Measurements from ENCODE around the gene MORN4. TPM values are rescaled to one million over a fixed set of nuclear protein-coding genes. Genes with fewer than 3 reads are reported as not detected.
"Not testable (repeated sequence)": the region's sequence is repeated elsewhere in the genome, so short reads cannot be mapped to it uniquely, and the experiment has no call there.

The MORN4 gene
- total and polyA plus RNA-seq, 7 experiments from 2014 or later = 0.78 to 5.9 (median 1.5) TPM

DNA sequence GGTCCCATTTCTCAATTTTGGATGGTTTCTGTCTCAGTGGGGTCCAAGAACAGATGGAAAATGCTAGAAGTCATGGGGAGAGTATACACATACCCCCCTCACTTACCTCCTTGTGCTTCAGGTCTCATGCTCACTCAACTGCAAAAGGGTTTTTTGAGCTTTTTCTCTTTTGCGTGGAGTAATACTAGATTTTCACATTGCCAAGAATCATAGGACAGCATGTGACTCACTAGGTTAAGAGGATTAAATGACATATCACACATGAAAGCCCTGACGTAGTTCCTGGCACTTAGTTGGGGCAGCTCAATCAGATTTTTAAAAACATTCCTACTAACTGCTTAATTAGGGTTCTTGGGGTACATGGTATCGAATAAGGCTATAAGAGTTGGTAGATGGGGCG is 11.6 kb upstream of the MORN4 start:
- intact Hi-C loops (cut with micrococcal nuclease) = loop anchor here in 1 of 2 donors (5.0 kb wide), 1 partner anchor 313 kb away; the partner anchor contains the start of gene FRAT2
- Mint-ChIP-seq H3K4me1 (peaks cover 18 to 52% (median 41%) of the 10 kb centered on the region in 7 donors), H3K9me3 (no peaks in the 10 kb centered on the region), H3K27ac (peak overlapping the region in 1 of 9 donors; percentile 62), H3K27me3 (no peaks in the 10 kb centered on the region), H3K4me3 (no peak overlapping the region), H3K36me3 (peaks cover 0 to 14% (median 8%) of the 10 kb centered on the region in 5 donors)
- H3K36me3 ChIP-seq (ENCODE audit: control insufficient read depth in 2 of 3, insufficient read depth in 3 of 3, low read length in 3 of 3) = peaks cover 0 to 6% (median 0%) of the 10 kb centered on the region in 3 experiments
- no peaks in the 10 kb centered on the region for H3K9me3 ChIP-seq (ENCODE audit: control insufficient read depth in 2 of 3, low read length in 3 of 3)
- no peak for DNase-seq
- H3K27me3 ChIP-seq (ENCODE audit: control insufficient read depth in 2 of 2, insufficient read depth in 2 of 2, low read length in 2 of 2) = no peaks in the 10 kb centered on the region
- no peak overlapping the region for H3K4me3 ChIP-seq (ENCODE audit: low read length)
- peaks cover 14 to 25% of the 10 kb centered on the region in 2 donors for H3K4me1 ChIP-seq (ENCODE audit: control insufficient read depth in 2 of 2, insufficient read depth in 2 of 2, low read length in 2 of 2)
- ChIA-PET CTCF (no interaction called here), POLR2A (no interaction called here)
- ATAC-seq = no peak
- H3K27ac ChIP-seq (ENCODE audit: low read depth, low read length) = no peak overlapping the region

DNA sequence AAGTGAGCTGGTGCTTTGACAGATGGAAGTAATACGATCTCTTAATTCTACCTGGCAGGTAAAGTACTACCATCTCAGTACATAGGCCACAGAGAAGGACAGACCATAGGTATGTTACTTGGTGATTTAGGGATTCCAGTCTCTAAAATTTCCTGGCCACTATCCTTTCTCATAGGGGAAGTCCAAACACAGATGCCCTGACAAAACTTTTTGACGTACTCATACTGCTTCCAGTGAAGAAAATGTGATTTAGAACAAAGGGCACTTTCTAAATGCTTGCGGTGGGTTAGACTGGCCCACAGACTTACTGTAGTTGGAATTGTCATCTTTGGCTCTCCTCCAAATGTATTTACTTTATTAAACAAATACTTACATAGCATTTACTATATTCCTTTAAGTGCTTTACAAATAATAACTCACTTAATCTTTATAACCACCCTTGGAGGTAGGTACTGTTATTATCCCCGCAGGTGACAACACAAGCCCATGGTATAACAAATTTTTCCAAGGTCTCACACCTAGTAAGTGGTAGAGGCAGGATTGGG is 10.2 kb upstream of the MORN4 start:
- H3K9me3 Mint-ChIP-seq = no peaks in the 10 kb centered on the region
- DNase-seq (no peak), ATAC-seq (no peak)
- ChIA-PET POLR2A (no interaction called here), CTCF (no interaction called here)
- Histone ChIP-seq H3K36me3 (ENCODE audit: control insufficient read depth in 2 of 3, insufficient read depth in 3 of 3, low read length in 3 of 3) (peaks cover 0 to 6% (median 0%) of the 10 kb centered on the region in 3 experiments), H3K9me3 (ENCODE audit: control insufficient read depth in 2 of 3, low read length in 3 of 3) (no peaks in the 10 kb centered on the region), H3K4me1 (ENCODE audit: control insufficient read depth in 2 of 2, insufficient read depth in 2 of 2, low read length in 2 of 2) (peaks cover 8 to 18% of the 10 kb centered on the region in 2 donors), H3K27ac (ENCODE audit: low read depth, low read length) (no peak overlapping the region), H3K27me3 (ENCODE audit: control insufficient read depth in 2 of 2, insufficient read depth in 2 of 2, low read length in 2 of 2) (no peaks in the 10 kb centered on the region), H3K4me3 (ENCODE audit: low read length) (no peak overlapping the region)
- H3K36me3 Mint-ChIP-seq = peaks cover 0 to 14% (median 8%) of the 10 kb centered on the region in 5 donors
- no peak overlapping the region for H3K27ac Mint-ChIP-seq
- intact Hi-C loops (cut with micrococcal nuclease) = loop anchor here in 1 of 2 donors (5.0 kb wide), 1 partner anchor 311 kb away; the partner anchor contains the start of gene FRAT2
- H3K27me3 Mint-ChIP-seq = no peaks in the 10 kb centered on the region
- H3K4me1 Mint-ChIP-seq = peaks cover 12 to 43% (median 33%) of the 10 kb centered on the region in 7 donors
- H3K4me3 Mint-ChIP-seq = peak overlapping the region in 7 of 10 donors; percentile 21 to 98 (median 67)

DNA sequence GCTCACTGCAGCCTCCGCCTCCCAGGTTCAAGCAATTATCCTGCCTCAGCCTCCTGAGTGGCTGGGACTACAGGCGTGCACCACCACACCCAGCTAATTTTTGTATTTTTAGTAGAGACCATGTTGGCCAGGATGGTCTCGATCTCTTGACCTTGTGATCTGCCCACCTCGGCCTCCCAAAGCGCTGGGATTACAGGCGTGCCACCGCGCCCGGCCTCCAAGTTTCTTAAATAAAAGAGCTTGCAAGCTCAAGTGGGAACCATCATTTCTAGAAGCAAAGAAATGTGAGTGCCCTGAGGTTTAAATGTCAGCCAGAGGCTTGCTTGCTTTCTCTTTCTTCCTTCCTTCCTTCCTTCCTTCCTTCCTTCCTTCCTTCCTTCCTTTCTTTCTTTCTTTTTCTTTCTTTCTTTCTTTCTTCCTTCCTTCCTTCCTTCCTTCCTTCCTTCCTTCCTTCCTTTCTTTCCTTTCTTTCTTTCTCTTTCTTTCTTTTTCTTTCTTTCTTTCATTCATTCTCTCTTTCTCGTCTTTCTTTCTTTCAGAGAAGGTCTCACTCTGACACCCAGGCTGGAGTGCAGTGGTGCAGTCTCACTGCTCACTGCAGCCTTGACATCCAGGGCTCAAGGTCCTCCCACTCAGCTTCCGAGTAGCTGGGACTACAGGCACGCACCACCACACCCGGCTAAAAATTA is 9.3 kb upstream of the MORN4 start:
- H3K27ac Mint-ChIP-seq = peak overlapping the region in 3 of 9 donors; percentile 19 to 69 (median 51)
- peak overlapping the region; percentile 38 to 98 (median 70) for H3K4me3 Mint-ChIP-seq
- peaks cover 10 to 39% (median 30%) of the 10 kb centered on the region in 7 donors for H3K4me1 Mint-ChIP-seq
- CTCF ChIA-PET; H3K9me3 ChIP-seq (ENCODE audit: control insufficient read depth in 2 of 3, low read length in 3 of 3); H3K27me3 ChIP-seq (ENCODE audit: control insufficient read depth in 2 of 2, insufficient read depth in 2 of 2, low read length in 2 of 2); H3K9me3 Mint-ChIP-seq; DNase-seq; ATAC-seq; POLR2A ChIA-PET; H3K36me3 ChIP-seq (ENCODE audit: control insufficient read depth in 2 of 3, insufficient read depth in 3 of 3, low read length in 3 of 3); H3K27me3 Mint-ChIP-seq; H3K27ac ChIP-seq (ENCODE audit: low read depth, low read length); H3K4me3 ChIP-seq (ENCODE audit: low read length): not testable (repeated sequence)
- peaks cover 0 to 14% (median 8%) of the 10 kb centered on the region in 5 donors for H3K36me3 Mint-ChIP-seq
- intact Hi-C loops (cut with micrococcal nuclease) = loop anchor here in 1 of 2 donors (5.0 kb wide), 1 partner anchor 310 kb away; the partner anchor contains the start of gene FRAT2
- H3K4me1 ChIP-seq (ENCODE audit: control insufficient read depth in 2 of 2, insufficient read depth in 2 of 2, low read length in 2 of 2) = peaks cover 4 to 15% of the 10 kb centered on the region in 2 donors

DNA sequence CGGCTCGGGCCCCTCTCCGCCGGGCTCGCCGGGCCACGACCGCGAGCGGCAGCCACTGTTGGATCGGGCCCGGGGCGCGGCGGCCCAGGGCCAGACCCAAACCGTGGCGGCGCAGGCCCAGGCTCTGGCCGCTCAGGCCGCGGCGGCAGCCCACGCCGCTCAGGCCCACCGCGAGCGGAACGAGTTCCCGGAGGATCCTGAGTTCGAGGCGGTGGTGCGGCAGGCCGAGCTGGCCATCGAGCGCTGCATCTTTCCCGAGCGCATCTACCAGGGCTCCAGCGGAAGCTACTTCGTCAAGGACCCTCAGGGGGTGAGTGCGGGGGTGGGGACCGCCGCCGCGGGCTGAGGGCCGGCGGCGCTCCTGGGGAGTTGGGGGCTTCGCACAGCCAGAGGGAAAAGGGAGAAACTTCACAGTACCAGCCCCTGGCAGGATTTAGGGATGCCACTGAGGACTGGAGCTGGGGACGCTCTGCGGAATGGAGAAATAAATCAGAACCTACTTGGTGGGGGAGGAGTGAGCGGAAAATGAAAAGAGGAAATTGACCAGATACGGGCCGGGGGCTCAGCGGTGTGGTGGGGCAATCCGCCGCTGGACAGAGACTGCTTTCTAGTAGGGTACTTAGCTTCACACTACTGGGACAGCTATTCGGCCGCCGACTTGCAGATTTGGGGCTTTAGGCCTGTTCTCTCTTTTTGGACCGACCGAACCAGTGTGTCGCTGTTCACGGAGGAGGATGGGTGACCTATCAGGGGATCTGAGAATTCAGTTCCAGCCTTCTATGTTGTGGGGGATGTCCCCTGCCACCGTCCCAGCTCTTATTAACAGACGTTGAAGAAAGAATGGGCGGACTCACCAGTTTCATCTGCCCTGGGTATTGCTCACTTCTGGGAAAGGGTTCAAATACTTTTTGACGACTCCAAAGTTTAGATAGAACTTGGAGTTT is 7.8 kb upstream of the MORN4 start:
- CTCF ChIA-PET = interaction anchor here (0.7 to 1.2 kb wide), 2 partner anchors 8 to 68 kb away, joined by 3 read pairs; no protein-coding TSS in a partner anchor
- Histone ChIP-seq H3K4me1 (ENCODE audit: control insufficient read depth in 2 of 2, insufficient read depth in 2 of 2, low read length in 2 of 2) (peaks cover 4 to 15% of the 10 kb centered on the region in 2 donors), H3K36me3 (ENCODE audit: control insufficient read depth in 2 of 3, insufficient read depth in 3 of 3, low read length in 3 of 3) (peaks cover 0 to 6% (median 0%) of the 10 kb centered on the region in 3 experiments), H3K27me3 (ENCODE audit: control insufficient read depth in 2 of 2, insufficient read depth in 2 of 2, low read length in 2 of 2) (no peaks in the 10 kb centered on the region), H3K9me3 (ENCODE audit: control insufficient read depth in 2 of 3, low read length in 3 of 3) (no peaks in the 10 kb centered on the region), H3K27ac (ENCODE audit: low read depth, low read length) (peak overlapping the region; percentile 70), H3K4me3 (ENCODE audit: low read length) (peak overlapping the region; percentile 82)
- H3K9me3 Mint-ChIP-seq = no peaks in the 10 kb centered on the region
- no peaks in the 10 kb centered on the region for H3K27me3 Mint-ChIP-seq
- ATAC-seq (peak; percentile 21), DNase-seq (peak in 5 of 9 donors; percentile 2 to 19 (median 11))
- peak overlapping the region; percentile 64 to 99 (median 94) for H3K4me3 Mint-ChIP-seq
- intact Hi-C loops (cut with micrococcal nuclease) = loop anchor here (1.0 to 5.0 kb wide), 20 partner anchors 8 to 1980 kb away; partner anchors contain the start of genes AVPI1 (in 2 of the 2), FRAT2 (in 2 of the 2), MMS19 (in 2 of the 2) and TM9SF3 (in 2 of the 2)
- POLR2A ChIA-PET = interaction anchor here (0.6 to 1.2 kb wide), 4 partner anchors 17 to 96 kb away, joined by 3 to 7 read pairs (median 4); partner anchors contain the start of genes AVPI1 and ZFYVE27
- peaks cover 10 to 34% (median 28%) of the 10 kb centered on the region in 7 donors for H3K4me1 Mint-ChIP-seq
- peaks cover 0 to 14% (median 7%) of the 10 kb centered on the region in 5 donors for H3K36me3 Mint-ChIP-seq
- peak overlapping the region; percentile 60 to 94 (median 88) for H3K27ac Mint-ChIP-seq

DNA sequence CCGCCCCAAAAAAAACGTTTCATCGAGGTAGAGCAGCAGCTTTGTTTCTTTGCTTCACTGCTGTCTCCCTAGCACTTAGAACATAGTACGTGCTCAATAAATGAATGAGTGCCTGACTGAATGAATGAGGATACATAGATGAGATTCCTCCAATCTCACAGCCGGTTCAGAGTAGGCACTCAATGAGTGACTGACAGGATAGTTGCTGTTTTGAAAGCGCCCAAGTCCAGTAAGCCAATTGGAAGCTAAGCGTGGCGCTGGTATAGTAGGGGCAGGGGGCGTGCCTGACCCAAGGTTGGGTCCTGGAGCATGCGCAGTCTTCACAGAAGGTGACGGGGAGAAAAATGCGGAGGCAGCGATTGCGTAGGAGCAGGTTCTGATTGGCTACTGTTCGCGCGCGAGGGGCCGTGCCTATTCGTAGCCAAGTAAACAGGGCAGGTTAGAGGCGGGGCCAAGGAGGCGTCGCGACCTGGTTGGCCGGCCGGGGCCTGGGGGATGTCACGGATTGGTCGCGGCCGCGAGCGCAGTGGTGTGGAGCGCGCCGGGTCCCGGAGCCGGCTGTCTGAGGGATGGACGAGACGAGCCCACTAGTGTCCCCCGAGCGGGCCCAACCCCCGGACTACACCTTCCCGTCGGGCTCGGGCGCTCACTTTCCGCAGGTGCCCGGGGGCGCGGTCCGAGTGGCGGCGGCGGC is 7.0 kb upstream of the MORN4 start, which contains the start of gene PI4K2A:
PI4K2A (plus strand) TSS at position 498 of the 694 bp plus-strand sequence; CDS start at position 570, 72 bp downstream.
- peaks cover 10 to 34% (median 26%) of the 10 kb centered on the region in 7 donors for H3K4me1 Mint-ChIP-seq
- Histone ChIP-seq H3K27ac (ENCODE audit: low read depth, low read length) (peak within 1 kb of the TSS; percentile 70), H3K36me3 (ENCODE audit: control insufficient read depth in 2 of 3, insufficient read depth in 3 of 3, low read length in 3 of 3) (peaks cover 0 to 6% (median 0%) of the 10 kb centered on the region in 3 experiments), H3K4me1 (ENCODE audit: control insufficient read depth in 2 of 2, insufficient read depth in 2 of 2, low read length in 2 of 2) (peaks cover 4 to 15% of the 10 kb centered on the region in 2 donors), H3K9me3 (ENCODE audit: control insufficient read depth in 2 of 3, low read length in 3 of 3) (no peaks in the 10 kb centered on the region), H3K27me3 (ENCODE audit: control insufficient read depth in 2 of 2, insufficient read depth in 2 of 2, low read length in 2 of 2) (no peaks in the 10 kb centered on the region), H3K4me3 (ENCODE audit: low read length) (peak within 1 kb of the TSS; percentile 82)
- ChIA-PET CTCF (no interaction called here), POLR2A (interaction anchor here (0.6 to 1.2 kb wide), 3 partner anchors 8 to 97 kb away, joined by 3 to 7 read pairs (median 4); partner anchors contain the start of gene ZFYVE27)
- intact Hi-C loops (cut with micrococcal nuclease) = loop anchor here (1.0 to 5.0 kb wide), 19 partner anchors 9 to 1980 kb away; partner anchors contain the start of genes AVPI1 (in 2 of the 2), FRAT2 (in 2 of the 2), MMS19 (in 2 of the 2) and TM9SF3 (in 2 of the 2)
- peak within 1 kb of the TSS; percentile 64 to 99 (median 94) for H3K4me3 Mint-ChIP-seq
- H3K9me3 Mint-ChIP-seq = no peaks in the 10 kb centered on the region
- ATAC-seq = peak; percentile 98
- peak; percentile 89 to 99 (median 98) for DNase-seq
- peaks cover 0 to 11% (median 3%) of the 10 kb centered on the region in 5 donors for H3K36me3 Mint-ChIP-seq
- H3K27ac Mint-ChIP-seq = peak within 1 kb of the TSS; percentile 69 to 94 (median 89)
- no peaks in the 10 kb centered on the region for H3K27me3 Mint-ChIP-seq

All from naive thymus-derived CD4-positive, alpha-beta T cell (primary cell).